Esophagus squamous epithelium (tissue), 5 donors: ENCODE data around the gene ELOVL2. TPM values are rescaled to one million over a fixed set of nuclear protein-coding genes. Genes with fewer than 3 reads are reported as not detected.

ENCODE experiments used
- DNase-seq: peaks from one replicate; lab custom pipeline; 2025; lab: John Stamatoyannopoulos, UW
- H3K27ac ChIP-seq, 4 donors: fragments of 200-600 bp; sonication (generic); one replicate each; pipeline ENCODE4 v1.5.1; 2016 to 2019; ENCODE audit warnings: mild to moderate bottlenecking in 1 of 4
- H3K27me3 ChIP-seq, 4 donors: fragments of 200-600 bp; sonication (generic); 1 replicate in 3 of 4; 2 replicates in 1 of 4; pipeline versions ENCODE4 v1.5.1 to v1.6.0; 2017 to 2021; ENCODE audit warnings: antibody characterized with exemption in 1 of 4
- H3K36me3 ChIP-seq, 3 donors: fragments of 200-600 bp; sonication (generic); one replicate each; pipeline ENCODE4 v1.5.1; 2016 to 2019
- H3K4me1 ChIP-seq, 3 donors: fragments of 200-600 bp; sonication (generic); one replicate each; pipeline ENCODE4 v1.5.1; 2017 to 2019
- H3K4me3 ChIP-seq, 4 donors: fragments of 200-600 bp; sonication (generic); 1 replicate in 3 of 4; 2 replicates in 1 of 4; pipeline ENCODE4 v1.5.1; 2016 to 2019; ENCODE audit warnings: mild to moderate bottlenecking in 2 of 4, moderate library complexity in 1 of 4
- H3K9me3 ChIP-seq, 3 donors: fragments of 200-600 bp; sonication (generic); one replicate each; pipeline ENCODE4 v1.5.1; 2016 to 2019
- POLR2A ChIP-seq, 4 donors: fragments of 450-650 bp; IDR thresholded peaks; one replicate each; pipeline ENCODE4 v1.6.1; 2017; ENCODE audit warnings: antibody characterized with exemption in 4 of 4, mild to moderate bottlenecking in 4 of 4, moderate library complexity in 3 of 4
- WGBS, 2 donors: methylation state at CpG; one replicate each; pipeline ENCODE4 v1.1.5; 2018; 5-methylcytosine and 5-hydroxymethylcytosine counted together
- intact Hi-C: fragments of 100-400 bp; cut with DNase I; formaldehyde crosslinking; loops from one replicate; pipeline ENCODE4 v1.15.0; 2022
- total RNA-seq, 4 donors: library from RNA; depleted of rRNA; stranded (reverse); fragments of >200 nt; gene quantifications; one replicate each; pipeline ENCODE4 v1.1.0, GENCODE V29; 2016
- TF ChIP-seq, protein P1 (sequence below), 6 experiments: fragments of 450-650 bp in 4 of 6; fragments of 200-600 bp in 2 of 6; sonication (generic) in 2 of 6; IDR thresholded peaks; one replicate each; pipeline ENCODE4 v1.5.1; 2016 to 2019; ENCODE audit warnings: antibody characterized with exemption in 6 of 6, mild to moderate bottlenecking in 4 of 6, moderate library complexity in 4 of 6
- donor health status: DM: yes; HTN: yes; CAD: no.

ELOVL2 gene
- total RNA-seq, 4 donors from 2014 or later, result 0.06 to 0.38 (median 0.18) TPM; not detected in 1

DNA sequence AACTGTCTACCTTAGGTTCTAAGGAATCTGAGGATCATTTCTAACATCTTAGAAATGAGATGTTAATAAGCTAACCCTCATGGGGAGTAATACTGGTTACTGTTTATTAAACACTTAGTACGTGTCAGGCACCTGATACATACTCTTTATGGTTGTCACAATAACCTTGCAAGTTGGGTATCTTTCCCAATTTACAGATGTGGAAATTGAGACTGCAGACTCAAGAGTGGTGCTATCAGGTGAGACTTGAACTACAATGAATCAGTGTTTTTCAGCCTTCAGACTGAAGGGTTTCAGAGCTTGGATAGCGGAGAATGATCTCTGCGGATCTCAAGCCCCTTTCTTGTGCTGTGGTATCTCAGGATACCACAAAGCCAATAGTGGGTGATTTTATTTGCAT lies 27.0 kb downstream of the ELOVL2 start:
- Histone ChIP-seq H3K27ac (no peak overlapping the region), H3K36me3 (no peaks in the 10 kb centered on the region), H3K9me3 (no peaks in the 10 kb centered on the region), H3K4me1 (peaks cover 0 to under 1% (median 0%) of the 10 kb centered on the region in 3 donors), H3K27me3 (peaks cover 0 to 14% (median 0%) of the 10 kb centered on the region in 4 donors), H3K4me3 (no peak overlapping the region)
- intact Hi-C loops, result no loop called here
- WGBS, 2 donors, result 93 to 96% methylated on average over 3 of the region's 3 CpGs
- no peak for DNase-seq
- no peak for TF ChIP-seq POLR2A (IDR thresholded peaks at IDR 0.05)
- TF ChIP-seq, protein P1, sequence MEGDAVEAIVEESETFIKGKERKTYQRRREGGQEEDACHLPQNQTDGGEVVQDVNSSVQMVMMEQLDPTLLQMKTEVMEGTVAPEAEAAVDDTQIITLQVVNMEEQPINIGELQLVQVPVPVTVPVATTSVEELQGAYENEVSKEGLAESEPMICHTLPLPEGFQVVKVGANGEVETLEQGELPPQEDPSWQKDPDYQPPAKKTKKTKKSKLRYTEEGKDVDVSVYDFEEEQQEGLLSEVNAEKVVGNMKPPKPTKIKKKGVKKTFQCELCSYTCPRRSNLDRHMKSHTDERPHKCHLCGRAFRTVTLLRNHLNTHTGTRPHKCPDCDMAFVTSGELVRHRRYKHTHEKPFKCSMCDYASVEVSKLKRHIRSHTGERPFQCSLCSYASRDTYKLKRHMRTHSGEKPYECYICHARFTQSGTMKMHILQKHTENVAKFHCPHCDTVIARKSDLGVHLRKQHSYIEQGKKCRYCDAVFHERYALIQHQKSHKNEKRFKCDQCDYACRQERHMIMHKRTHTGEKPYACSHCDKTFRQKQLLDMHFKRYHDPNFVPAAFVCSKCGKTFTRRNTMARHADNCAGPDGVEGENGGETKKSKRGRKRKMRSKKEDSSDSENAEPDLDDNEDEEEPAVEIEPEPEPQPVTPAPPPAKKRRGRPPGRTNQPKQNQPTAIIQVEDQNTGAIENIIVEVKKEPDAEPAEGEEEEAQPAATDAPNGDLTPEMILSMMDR (IDR thresholded peaks at IDR 0.05), result no peak

DNA sequence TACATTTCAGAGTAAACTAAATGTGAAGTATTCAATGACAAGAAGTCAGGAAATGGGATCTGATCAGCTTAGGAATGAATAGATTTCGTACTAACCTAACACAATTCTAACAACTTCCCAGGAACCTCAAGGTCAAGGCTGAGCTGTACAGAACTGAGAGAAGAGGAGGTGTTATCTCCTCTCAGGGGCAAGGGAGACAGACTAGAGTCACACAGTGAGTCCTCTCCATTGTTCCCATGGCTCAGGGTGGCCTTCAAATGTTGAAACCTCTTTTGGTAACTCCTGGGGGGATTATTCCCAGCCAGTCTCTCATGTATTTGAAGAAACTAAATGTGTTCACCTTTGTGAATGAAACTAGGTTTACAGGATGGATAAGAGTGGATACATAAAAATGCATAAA lies 27.7 kb downstream of the ELOVL2 start:
- intact Hi-C loops, result no loop called here
- WGBS, 2 donors, result 88 to 100% methylated on average over 1 of the region's 1 CpG
- TF ChIP-seq, protein P1 (IDR thresholded peaks at IDR 0.05), result no peak
- TF ChIP-seq POLR2A (IDR thresholded peaks at IDR 0.05), result no peak
- Histone ChIP-seq H3K4me3 (no peak overlapping the region), H3K9me3 (no peaks in the 10 kb centered on the region), H3K36me3 (no peaks in the 10 kb centered on the region), H3K27me3 (peaks cover 0 to 14% (median 0%) of the 10 kb centered on the region in 4 donors), H3K4me1 (peaks cover 0 to 7% (median 0%) of the 10 kb centered on the region in 3 donors), H3K27ac (no peak overlapping the region)
- no peak for DNase-seq

DNA sequence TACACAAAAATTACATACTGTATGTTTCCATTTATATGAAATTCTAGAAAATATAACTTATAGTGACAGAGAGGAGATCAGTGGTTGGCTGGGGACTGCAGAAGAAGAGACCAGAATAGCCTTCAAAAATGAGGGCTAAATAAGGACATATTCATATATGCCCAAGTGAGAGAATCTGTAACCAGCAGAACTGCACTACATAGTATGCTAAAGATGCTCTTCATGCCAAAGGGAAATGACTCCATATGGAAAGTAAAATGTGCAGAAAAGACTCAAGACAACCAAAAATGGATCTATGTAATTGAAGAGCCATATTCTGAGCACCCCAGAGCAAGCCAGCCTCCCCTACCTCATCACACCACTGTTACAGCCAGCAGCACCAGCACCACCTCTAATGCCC lies 29.0 kb downstream of the ELOVL2 start:
- TF ChIP-seq, protein P1 (IDR thresholded peaks at IDR 0.05), result no peak
- TF ChIP-seq POLR2A (IDR thresholded peaks at IDR 0.05), result no peak
- no peak for DNase-seq
- H3K36me3 ChIP-seq, result no peaks in the 10 kb centered on the region
- intact Hi-C loops, result no loop called here
- no peak overlapping the region for H3K4me3 ChIP-seq
- peaks cover 0 to 14% (median 0%) of the 10 kb centered on the region in 4 donors for H3K27me3 ChIP-seq
- no peak overlapping the region for H3K27ac ChIP-seq
- H3K9me3 ChIP-seq, result no peaks in the 10 kb centered on the region
- H3K4me1 ChIP-seq, result peaks cover 0 to 9% (median 0%) of the 10 kb centered on the region in 3 donors

DNA sequence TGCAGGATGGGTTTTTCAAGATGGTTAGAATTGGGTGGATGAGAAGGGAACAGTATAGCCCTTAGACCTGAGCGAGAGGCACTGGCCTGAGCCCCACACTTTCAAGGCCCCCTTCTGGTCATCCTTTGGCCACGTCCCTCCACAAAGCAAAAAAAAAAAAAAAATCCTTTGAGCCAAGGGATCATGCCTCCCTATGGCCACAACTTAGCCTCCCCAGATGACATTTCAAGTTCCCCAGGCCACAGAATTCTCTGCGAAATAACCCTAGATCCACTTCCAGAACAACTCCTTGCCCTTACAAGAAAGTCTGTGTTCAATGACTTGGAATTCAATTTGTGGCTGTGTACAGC lies 30.4 kb downstream of the ELOVL2 start:
- 69 to 73% methylated on average over 3 of the region's 3 CpGs for WGBS, 2 donors
- intact Hi-C loops, result no loop called here
- Histone ChIP-seq H3K27ac (no peak overlapping the region), H3K9me3 (no peaks in the 10 kb centered on the region), H3K4me3 (no peak overlapping the region), H3K4me1 (peaks cover 0 to 15% (median 0%) of the 10 kb centered on the region in 3 donors), H3K27me3 (peaks cover 0 to 14% (median 0%) of the 10 kb centered on the region in 4 donors), H3K36me3 (no peaks in the 10 kb centered on the region)
- no peak for TF ChIP-seq POLR2A (IDR thresholded peaks at IDR 0.05)
- TF ChIP-seq, protein P1 (IDR thresholded peaks at IDR 0.05), result no peak
- DNase-seq, result no peak

DNA sequence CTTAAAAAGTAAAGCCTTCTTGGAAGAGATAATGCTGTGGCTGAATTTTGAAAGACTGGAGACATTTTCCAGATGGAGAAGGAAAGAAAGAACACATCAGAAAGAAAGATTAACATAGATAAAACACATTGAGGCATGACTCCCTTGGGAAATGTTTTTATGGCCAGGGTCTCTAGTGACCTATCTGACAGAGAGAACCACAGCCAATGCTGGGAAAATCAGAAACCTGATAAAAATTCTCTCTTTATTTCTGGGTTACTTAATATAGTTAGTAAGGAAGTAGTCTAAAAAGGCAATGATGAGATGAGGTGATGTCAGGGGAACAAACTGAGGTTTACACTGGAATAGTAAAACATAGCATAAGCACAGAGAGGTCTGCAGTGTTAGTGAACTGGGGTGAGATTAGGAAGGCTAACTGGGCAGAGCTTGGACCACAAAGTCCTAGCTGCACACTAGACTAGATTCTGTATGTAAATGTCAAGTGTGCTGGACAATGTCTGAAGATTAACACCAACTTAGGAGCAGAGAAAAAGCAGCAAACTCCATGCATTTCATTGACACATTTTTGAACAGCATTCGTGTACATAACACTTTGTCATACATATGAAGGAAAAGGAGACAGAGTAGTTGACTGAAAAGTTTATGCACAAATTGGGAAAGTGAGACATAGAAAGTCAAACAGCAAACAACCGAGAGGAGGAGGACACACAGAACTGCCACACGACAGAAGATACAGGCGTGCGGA lies 31.0 kb downstream of the ELOVL2 start:
- H3K9me3 ChIP-seq, result no peaks in the 10 kb centered on the region
- WGBS, 2 donors, result 89 to 94% methylated on average over 5 of the region's 5 CpGs
- peaks cover 0 to 15% (median 0%) of the 10 kb centered on the region in 3 donors for H3K4me1 ChIP-seq
- H3K36me3 ChIP-seq, result no peaks in the 10 kb centered on the region
- intact Hi-C loops, result no loop called here
- no peak for DNase-seq
- no peak for TF ChIP-seq POLR2A (IDR thresholded peaks at IDR 0.05)
- TF ChIP-seq, protein P1 (IDR thresholded peaks at IDR 0.05), result no peak
- H3K4me3 ChIP-seq, result no peak overlapping the region
- no peak overlapping the region for H3K27ac ChIP-seq
- peaks cover 0 to 14% (median 0%) of the 10 kb centered on the region in 4 donors for H3K27me3 ChIP-seq
